OCI-LY3 (cell line): ENCODE data around the gene APBA1.

Experiments
- CTCF ChIP-seq: fragments of 200-600, 300-600 bp; sonication (generic); IDR thresholded peaks from 2 replicates; pipeline ENCODE4 v1.5.1; 2014; ENCODE audit warnings: antibody characterized with exemption, low read length, low read depth
- EZH2phosphoT487 ChIP-seq: fragments of 200-600 bp; shearing (Covaris generic); IDR thresholded peaks from 2 replicates; pipeline ENCODE4 v1.6.1; 2018; ENCODE audit warnings: antibody characterized with exemption, mixed run types, low read depth

GRCh38 chr9:69453746-69454145 is 218.4 kb downstream of the APBA1 start:
- TF ChIP-seq CTCF (no peak), EZH2phosphoT487 (no peak)
